Stimulated activated naive CD4-positive, alpha-beta T cell (primary cell): ENCODE results near the gene AHNAK.
"Not testable (repeated sequence)": the region's sequence is repeated elsewhere in the genome, so short reads cannot be mapped to it uniquely, and the experiment has no call there.

Experiments used
- DNase-seq, 6 experiments: peaks; one replicate each; lab custom pipeline; 2025; lab: John Stamatoyannopoulos, UW

Gene AHNAK

GRCh38 chr11:62573592-62574362, 27.2 kb upstream of the AHNAK start, which contains the start of gene EEF1G:
Gene EEF1G, minus strand, starts transcription at chr11:62573891. Its CDS starts 49 bp downstream, at chr11:62573842.
- DNase-seq, result peak; percentile 91 to 100 (median 98)

GRCh38 chr11:62573006-62573591, 26.5 kb upstream of the AHNAK start:
- DNase-seq, result peak in 3 of 6 experiments; percentile 25 to 60 (median 44)

- no peak for DNase-seq
Measured at GRCh38 chr11:62572431-62572830, 25.8 kb upstream of the AHNAK start.

DNA sequence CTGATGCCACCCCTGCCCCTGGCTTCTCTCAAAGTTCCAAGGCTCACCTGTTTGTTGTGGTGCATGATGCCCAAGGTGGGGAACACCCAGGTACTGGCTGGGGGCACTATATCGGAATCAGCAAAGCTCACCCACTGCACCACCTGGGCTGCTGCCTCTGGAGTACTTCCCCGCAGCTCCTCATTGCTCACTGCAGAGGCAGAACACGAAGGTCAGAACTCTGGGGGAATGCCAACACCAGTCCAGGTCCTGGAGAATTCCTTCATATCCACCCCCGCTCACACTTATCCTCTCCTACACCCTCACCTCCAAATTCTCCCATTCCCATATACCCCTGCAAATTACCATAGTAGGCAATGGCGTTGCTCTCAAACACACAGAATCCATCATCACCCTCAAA, 24.9 kb upstream of the AHNAK start:
- not testable (repeated sequence) for DNase-seq

GRCh38 chr11:62570903-62571302, 24.3 kb upstream of the AHNAK start:
- DNase-seq, result not testable (repeated sequence)

DNA sequence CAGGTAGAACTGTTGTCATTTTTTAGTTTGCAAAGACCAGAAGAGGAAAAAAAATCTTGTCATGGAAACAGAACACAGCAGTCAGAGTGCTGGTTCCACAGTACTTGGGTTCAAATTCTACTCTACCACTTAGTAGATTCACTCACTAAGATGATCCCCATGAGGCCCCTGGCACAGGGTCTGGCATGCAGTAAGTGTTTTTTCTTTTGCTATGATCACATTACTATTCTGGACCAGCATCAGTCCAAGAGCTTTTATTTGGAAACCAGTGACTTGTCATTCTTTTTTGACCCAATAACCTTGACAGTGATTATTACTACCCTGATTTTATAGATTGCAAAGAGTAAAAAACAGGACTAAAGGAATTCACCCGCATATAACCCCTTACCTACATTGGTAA, 23.0 kb upstream of the AHNAK start:
- DNase-seq, result no peak

GRCh38 chr11:62567018-62567633, 20.5 kb upstream of the AHNAK start:
- DNase-seq, result no peak

DNA sequence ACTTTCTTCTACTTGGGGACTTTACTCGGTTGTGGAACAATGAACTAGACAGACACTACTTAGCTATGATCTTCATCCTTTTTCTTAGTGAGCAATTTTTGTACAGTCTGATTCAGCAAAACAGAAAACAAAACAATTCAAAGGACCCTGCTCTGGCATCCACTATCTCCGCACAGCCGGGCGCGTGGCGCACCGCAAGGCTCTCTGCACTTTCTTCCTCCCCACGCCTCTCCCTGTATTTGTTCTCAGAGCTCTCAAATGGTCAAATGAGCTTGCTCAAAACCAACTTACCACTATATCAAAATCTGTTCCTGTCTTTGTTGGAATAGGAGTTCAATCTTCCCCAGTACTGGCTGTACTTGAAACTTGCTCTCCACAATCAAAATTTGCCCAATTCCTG, 19.6 kb upstream of the AHNAK start:
- DNase-seq, result no peak

GRCh38 chr11:62565100-62565802, 18.6 kb upstream of the AHNAK start:
- DNase-seq, result no peak

GRCh38 chr11:62561677-62562230, 15.1 kb upstream of the AHNAK start:
- not testable (repeated sequence) for DNase-seq

DNA sequence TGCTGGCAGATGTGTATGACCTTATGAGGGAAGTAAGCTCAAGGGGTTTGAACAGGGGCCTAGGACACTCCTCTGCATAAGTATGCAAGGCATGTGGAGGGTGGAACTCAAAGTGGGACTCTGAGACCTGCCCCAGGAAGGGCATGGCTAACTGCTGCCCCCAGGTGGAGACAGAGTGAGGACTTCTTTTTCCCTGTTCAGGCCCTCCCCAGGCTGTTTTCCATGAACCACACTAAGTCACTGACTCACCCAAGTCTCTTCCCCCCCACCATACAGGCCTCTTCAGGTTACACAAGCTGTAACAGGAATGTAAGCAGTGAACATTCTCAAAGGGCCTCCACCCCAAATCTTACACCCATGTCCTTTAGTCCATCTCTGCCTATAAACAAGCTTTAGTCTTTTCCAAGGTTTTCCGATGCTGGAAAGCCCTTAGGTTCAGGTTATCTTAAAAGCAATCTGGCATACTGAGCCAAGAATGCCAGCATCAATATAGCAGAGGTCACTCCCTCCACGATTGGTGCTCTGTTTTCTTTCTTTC, 14.0 kb upstream of the AHNAK start:
- peak; percentile 39 to 72 (median 64) for DNase-seq

DNA sequence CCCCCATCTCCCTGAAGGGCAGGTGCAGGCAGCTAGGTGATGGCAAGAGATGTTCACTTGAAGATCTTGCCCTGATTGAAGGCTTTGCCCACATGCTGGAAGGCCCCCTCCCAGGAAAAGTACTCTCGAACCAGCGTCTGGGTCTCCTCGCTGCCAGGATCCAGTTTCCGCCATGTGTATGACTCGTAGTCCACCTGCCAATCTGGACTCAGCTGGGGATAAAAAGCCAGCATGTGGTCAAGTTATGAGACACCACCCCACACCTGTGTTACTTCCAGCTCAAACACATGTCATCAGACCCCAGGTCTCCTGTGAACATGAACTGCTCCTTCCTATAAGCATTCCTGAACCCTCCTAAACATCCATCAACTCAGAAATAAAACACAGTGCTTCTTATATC, 13.0 kb upstream of the AHNAK start:
- not testable (repeated sequence) for DNase-seq

- no peak for DNase-seq
Measured at GRCh38 chr11:62559204-62559603, 12.6 kb upstream of the AHNAK start.

- no peak for DNase-seq
Measured at GRCh38 chr11:62558669-62559068, 12.1 kb upstream of the AHNAK start.

GRCh38 chr11:62556875-62557631, 10.4 kb upstream of the AHNAK start:
- DNase-seq, result peak in 1 of 6 experiments; percentile 24

- peak; percentile 58 to 72 (median 67) for DNase-seq
Measured at GRCh38 chr11:62556108-62556874, 9.7 kb upstream of the AHNAK start.

- peak; percentile 63 to 84 (median 78) for DNase-seq
Measured at GRCh38 chr11:62555464-62556107, 9.0 kb upstream of the AHNAK start.

GRCh38 chr11:62554387-62555167, 8.0 kb upstream of the AHNAK start:
- no peak for DNase-seq

DNA sequence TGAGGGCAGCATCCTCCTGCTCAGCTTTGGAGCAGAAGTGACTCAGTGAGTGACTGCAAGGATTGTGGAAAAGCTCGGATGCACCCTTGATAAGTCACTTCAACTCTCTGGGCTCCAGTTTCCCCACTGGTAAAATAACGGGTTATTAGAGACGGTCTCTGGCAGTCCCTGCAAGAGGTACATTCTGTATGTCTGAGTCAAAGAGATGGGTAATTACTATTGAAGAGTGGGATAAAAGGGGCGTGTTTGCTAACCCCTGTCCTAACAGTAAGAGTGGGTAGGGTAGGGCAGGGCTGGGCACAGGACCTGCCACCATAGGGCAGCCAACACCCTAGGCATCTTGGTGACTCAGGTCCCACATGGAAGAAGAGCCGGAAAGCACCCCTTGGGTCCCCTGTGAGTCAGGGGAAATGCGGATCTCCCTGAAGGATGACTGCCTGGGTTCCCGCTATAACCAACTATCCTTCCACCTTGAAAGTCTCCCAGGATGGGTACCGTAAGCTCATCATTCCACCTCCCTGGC, 7.3 kb upstream of the AHNAK start:
- DNase-seq, result peak in 1 of 6 experiments; percentile 34
